Left ventricle myocardium superior (tissue), 1 donor: ENCODE data around the gene MAT1A. TPM values are rescaled to one million over a fixed set of nuclear protein-coding genes. Genes with fewer than 3 reads are reported as not detected.
A peak's percentile ranks its signal among the peaks of the same experiment; 100 is the strongest.
"Not testable (repeated sequence)": the region's sequence is repeated elsewhere in the genome, so short reads cannot be mapped to it uniquely, and the experiment has no call there.

ENCODE experiments used
- ATAC-seq: fragments of 200-7000 bp; cut with Tn5 transposase; one replicate; pipeline ENCODE4 v1.9.1; 2020; ENCODE audit warnings: mild to moderate bottlenecking, moderate library complexity
- DNase-seq: peaks from one replicate; pipeline ENCODE4 v3.0.0-alpha.2; 2020
- intact Hi-C: fragments of 100-400 bp; cut with micrococcal nuclease; formaldehyde crosslinking; loops from one replicate; pipeline ENCODE4 v1.11.0; 2022
- total RNA-seq: library from RNA; stranded (reverse); fragmentation: NEBNext Ultra II Directional; extraction: Animal tissue kit (Norgen Biotek cat#: 25700); gene quantifications from one replicate; pipeline ENCODE4 v1.2.1, GENCODE V29; 2021
- donor health status: DM: no; HTN: yes; CAD: no; lungs with severe emphysema.

MAT1A gene
- total RNA-seq, 1 donor from 2014 or later, result not detected

DNA sequence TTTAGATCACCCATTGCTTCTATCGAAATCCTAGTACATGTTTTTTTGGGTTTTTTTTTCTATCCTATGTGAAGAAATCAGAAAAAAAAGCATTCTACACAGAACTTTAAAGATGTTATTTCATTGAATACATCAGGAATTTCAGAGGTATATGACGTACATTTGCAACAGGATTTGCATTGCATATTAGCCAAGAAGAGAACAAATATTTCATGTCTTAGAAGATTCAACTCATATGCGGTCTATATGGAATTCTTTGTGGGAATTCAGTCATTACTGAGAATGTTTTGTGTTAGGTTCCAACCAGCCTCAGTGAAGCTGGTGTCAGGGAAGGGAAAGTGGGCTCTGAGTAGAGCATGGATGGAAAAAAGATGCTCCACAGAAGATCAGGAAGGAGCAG is 45.1 kb downstream of the MAT1A start:
- intact Hi-C loops, ATAC-seq, DNase-seq: not testable (repeated sequence)

DNA sequence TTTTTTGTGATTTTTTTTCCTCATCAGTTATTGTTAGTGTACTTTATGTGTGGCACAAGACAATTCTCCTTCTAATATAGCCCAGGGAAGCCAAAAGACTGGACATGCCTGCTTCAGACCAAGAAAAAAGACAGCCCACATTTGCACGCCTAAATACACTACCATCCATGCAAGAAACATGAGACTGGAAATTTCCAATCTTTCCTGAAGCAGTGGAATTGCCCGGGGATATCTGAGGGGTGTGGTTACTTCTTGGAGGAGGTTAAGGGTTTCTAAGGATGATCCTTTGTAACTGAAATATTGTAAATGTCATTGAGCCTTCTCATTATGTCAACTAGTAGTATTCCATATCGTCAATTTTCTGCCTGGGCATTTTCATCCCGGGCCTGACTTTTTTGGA is 47.1 kb downstream of the MAT1A start:
- intact Hi-C loops, DNase-seq, ATAC-seq: not testable (repeated sequence)

DNA sequence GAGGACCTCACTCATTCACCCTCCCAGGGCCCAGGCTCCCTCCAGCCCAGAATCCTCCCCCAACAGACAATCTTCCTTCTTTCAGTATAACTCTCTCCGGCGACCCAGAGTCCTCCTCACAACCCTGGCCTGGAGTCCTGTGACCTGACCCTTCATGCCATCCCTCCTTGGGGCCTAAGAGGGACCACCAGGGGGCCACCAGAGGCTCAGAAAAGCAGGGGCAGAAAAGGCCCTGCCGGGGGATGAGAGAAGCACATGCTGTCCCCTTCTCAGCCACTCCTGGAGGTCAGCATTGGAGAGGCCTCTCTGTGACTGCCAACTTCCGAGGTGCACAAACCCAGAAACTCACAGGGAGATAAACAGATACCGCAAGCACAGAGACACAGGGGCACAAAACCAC is 53.0 kb downstream of the MAT1A start:
- intact Hi-C loops, DNase-seq, ATAC-seq: not testable (repeated sequence)

DNA sequence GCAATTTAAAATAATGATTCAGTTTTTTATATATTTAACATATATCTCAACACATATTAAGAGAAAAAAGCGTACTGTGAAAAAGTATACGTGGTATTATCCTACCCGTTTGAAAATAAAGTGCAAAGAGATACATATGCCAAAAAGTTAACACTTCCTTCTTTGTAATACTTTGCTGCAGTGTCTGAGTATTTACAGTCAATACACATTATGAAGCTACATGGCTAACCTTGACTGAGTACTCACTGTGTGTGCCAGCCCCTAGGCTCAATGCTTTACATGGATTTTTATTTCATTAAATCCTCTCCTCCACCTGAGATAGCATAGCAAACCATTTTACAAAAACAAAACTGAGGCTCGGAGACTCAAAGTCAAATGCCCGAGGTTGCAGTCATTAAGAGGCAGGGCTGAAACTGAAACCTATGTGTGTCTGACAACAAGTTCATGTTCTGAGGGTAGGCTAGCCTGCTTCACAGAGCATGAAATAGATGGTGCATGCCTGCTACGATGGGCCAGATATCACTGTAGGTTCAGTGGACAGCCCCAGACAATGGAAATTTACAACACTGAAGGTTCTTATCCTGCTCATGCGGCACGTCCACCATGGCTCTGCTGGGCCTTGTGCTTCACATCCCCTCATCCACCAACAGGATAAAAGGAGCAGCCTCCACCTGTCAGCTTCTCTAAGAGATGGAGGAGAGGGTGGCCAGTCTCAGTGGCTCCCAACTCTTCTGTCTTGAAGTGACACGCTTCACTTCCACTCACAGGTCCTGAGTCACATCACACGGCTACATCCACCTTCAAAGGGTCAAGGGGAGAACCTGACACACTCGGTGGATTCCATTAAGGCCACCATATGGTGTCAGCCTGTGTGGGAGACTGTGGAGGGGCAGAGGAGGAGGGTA is 54.9 kb downstream of the MAT1A start:
- intact Hi-C loops, DNase-seq, ATAC-seq: not testable (repeated sequence)

DNA sequence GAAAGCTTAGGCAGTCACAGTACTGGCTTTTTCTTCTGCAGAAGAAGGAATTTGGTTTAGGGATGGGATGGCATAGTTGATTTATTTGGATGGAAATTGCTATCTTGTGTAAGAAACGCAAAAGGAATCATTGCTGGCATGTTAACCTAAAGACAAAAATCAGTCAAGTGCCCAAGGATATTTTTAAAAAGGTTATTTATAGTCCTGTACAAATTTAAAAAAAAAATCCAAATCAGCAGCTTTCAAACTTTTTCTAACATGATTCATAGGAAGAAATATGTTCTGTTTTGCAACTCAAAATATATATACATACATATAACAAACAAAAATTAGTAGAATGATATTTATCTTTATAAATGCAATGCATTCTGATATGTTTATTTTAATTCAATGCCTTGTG is 55.6 kb downstream of the MAT1A start:
- DNase-seq, ATAC-seq: not testable (repeated sequence)

DNA sequence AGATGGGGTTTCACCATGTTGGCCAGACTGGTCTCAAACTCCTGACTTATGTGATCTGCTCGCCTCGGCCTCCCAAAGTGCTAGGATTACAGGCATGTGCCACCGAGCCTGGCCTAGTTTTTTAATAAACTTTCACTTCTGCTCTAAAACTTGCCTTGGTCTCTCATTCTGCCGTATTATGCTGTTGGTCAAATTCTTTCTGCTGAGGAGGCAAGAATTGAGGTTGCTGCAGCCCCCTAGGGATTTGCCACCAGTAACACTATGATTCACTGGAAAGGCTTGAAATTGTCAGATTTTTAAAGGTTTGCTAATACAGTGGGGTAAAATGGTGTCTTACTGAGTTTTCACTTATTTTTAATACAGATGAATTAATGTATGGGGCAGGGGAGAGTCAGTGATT is 62.7 kb downstream of the MAT1A start:
- intact Hi-C loops, DNase-seq: not testable (repeated sequence)
- peak; percentile 55 for ATAC-seq

More for the DNA sequence above, 55.6 kb downstream of the MAT1A start:
- intact Hi-C loops, result not testable (repeated sequence)

DNA sequence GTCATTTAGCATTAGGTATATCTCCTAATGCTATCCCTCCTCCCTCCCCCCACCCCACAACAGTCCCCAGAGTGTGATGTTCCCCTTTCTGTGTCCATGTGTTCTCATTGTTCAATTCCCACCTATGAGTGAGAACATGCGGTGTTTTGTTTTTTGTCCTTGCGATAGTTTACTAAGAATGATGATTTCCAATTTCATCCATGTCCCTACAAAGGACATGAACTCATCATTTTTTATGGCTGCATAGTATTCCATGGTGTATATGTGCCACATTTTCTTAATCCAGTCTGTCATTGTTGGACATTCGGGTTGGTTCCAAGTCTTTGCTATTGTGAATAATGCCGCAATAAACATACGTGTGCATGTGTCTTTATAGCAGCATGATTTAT is 66.4 kb downstream of the MAT1A start:
- not testable (repeated sequence) for ATAC-seq, DNase-seq
- intact Hi-C loops, result loop anchor here (5.0 kb wide), 1 partner anchor 81 kb away; no protein-coding TSS in a partner anchor

Other genes starting within 250 kb of the MAT1A start
- gene TMEM254, start 211.0 kb downstream of the MAT1A start, total RNA-seq, result 6.9 TPM
- gene PLAC9, start 156.9 kb downstream of the MAT1A start, total RNA-seq, result 23.2 TPM
- gene ANXA11, start 84.1 kb downstream of the MAT1A start, total RNA-seq, result 405 TPM
- gene DYDC1, start 67.1 kb upstream of the MAT1A start, total RNA-seq, result not detected
- not detected for gene DYDC2, start 67.1 kb upstream of the MAT1A start, total RNA-seq
- 119 TPM for gene PRXL2A, start 118.9 kb upstream of the MAT1A start, total RNA-seq
- 41.2 TPM for gene TSPAN14, start 164.7 kb upstream of the MAT1A start, total RNA-seq
- gene SH2D4B, start 248.2 kb upstream of the MAT1A start, total RNA-seq, result not detected